ENCODE results near the gene NFKBIL1.

DNA sequence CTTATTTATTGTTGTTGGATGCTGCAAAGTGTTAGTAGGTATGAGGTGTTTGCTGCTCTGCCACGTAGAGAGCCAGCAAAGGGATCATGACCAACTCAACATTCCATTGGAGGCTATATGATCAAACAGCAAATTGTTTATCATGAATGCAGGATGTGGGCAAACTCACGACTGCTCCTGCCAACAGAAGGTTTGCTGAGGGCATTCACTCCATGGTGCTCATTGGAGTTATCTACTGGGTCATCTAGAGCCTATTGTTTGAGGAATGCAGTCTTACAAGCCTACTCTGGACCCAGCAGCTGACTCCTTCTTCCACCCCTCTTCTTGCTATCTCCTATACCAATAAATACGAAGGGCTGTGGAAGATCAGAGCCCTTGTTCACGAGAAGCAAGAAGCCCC, 37.4 kb upstream of the NFKBIL1 start:
- TF ChIP-seq CTCF (conservative IDR thresholded peaks at IDR 0.05; ENCODE audit: low read length), result no peak
- no peak for TF ChIP-seq EZH2phosphoT487 (IDR thresholded peaks at IDR 0.05; ENCODE audit: borderline replicate concordance, low read depth, low read length)

Data from OCI-LY7 (cell line).